ENCODE results near the gene SPARC. TPM values are rescaled to one million over a fixed set of nuclear protein-coding genes. Genes with fewer than 3 reads are reported as not detected.
"Not testable (repeated sequence)": the region's sequence is repeated elsewhere in the genome, so short reads cannot be mapped to it uniquely, and the experiment has no call there.

SPARC gene
- total RNA-seq, 1 experiment from 2014 or later, result not detected

- Mint-ChIP-seq H3K27ac (ENCODE audit: unreplicated experiment) (no peak overlapping the region), H3K27me3 (ENCODE audit: unreplicated experiment) (peaks cover 22% of the 10 kb centered on the region), H3K4me3 (ENCODE audit: low read depth, unreplicated experiment) (no peak overlapping the region), H3K4me1 (ENCODE audit: low read depth, unreplicated experiment) (peaks cover 19% of the 10 kb centered on the region), H3K9me3 (ENCODE audit: low read depth, unreplicated experiment) (no peaks in the 10 kb centered on the region), H3K36me3 (ENCODE audit: insufficient read depth, unreplicated experiment) (no peaks in the 10 kb centered on the region)
- CTCF ChIA-PET, result interaction anchor here (0.6 to 1.0 kb wide), 2 partner anchors 58 to 712 kb away, joined by 3 to 5 read pairs; no protein-coding TSS in a partner anchor
- TF ChIP-seq, protein P1, sequence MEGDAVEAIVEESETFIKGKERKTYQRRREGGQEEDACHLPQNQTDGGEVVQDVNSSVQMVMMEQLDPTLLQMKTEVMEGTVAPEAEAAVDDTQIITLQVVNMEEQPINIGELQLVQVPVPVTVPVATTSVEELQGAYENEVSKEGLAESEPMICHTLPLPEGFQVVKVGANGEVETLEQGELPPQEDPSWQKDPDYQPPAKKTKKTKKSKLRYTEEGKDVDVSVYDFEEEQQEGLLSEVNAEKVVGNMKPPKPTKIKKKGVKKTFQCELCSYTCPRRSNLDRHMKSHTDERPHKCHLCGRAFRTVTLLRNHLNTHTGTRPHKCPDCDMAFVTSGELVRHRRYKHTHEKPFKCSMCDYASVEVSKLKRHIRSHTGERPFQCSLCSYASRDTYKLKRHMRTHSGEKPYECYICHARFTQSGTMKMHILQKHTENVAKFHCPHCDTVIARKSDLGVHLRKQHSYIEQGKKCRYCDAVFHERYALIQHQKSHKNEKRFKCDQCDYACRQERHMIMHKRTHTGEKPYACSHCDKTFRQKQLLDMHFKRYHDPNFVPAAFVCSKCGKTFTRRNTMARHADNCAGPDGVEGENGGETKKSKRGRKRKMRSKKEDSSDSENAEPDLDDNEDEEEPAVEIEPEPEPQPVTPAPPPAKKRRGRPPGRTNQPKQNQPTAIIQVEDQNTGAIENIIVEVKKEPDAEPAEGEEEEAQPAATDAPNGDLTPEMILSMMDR (IDR thresholded peaks at IDR 0.05; ENCODE audit: unreplicated experiment), result no peak
- intact Hi-C loops (cut with micrococcal nuclease; ENCODE audit: unreplicated experiment), result no loop called here
- no TSS peak for BruUV-seq (replicated peaks)
- no peak for DNase-seq
These were observed 4.5 kb downstream of the SPARC start for GRCh38 chr5:151682240-151682639.

- H3K36me3 Mint-ChIP-seq (ENCODE audit: insufficient read depth, unreplicated experiment), result no peaks in the 10 kb centered on the region
- H3K4me3 Mint-ChIP-seq (ENCODE audit: low read depth, unreplicated experiment), result no peak overlapping the region
- peaks cover 13% of the 10 kb centered on the region for H3K27me3 Mint-ChIP-seq (ENCODE audit: unreplicated experiment)
- peaks cover 20% of the 10 kb centered on the region for H3K4me1 Mint-ChIP-seq (ENCODE audit: low read depth, unreplicated experiment)
- no TSS peak for BruUV-seq (replicated peaks)
- H3K9me3 Mint-ChIP-seq (ENCODE audit: low read depth, unreplicated experiment), result no peaks in the 10 kb centered on the region
- H3K27ac Mint-ChIP-seq (ENCODE audit: unreplicated experiment), result no peak overlapping the region
- intact Hi-C loops (cut with micrococcal nuclease; ENCODE audit: unreplicated experiment), result no loop called here
- TF ChIP-seq, protein P1 (IDR thresholded peaks at IDR 0.05; ENCODE audit: unreplicated experiment), result no peak
- CTCF ChIA-PET, result no interaction called here
- no peak for DNase-seq
These were observed 5.7 kb downstream of the SPARC start for GRCh38 chr5:151680944-151681427.

GRCh38 chr5:151680156-151680505, 6.6 kb downstream of the SPARC start:
- intact Hi-C loops (cut with micrococcal nuclease; ENCODE audit: unreplicated experiment); CTCF ChIA-PET; H3K27ac Mint-ChIP-seq (ENCODE audit: unreplicated experiment); H3K36me3 Mint-ChIP-seq (ENCODE audit: insufficient read depth, unreplicated experiment); BruUV-seq (replicated peaks); H3K9me3 Mint-ChIP-seq (ENCODE audit: low read depth, unreplicated experiment); DNase-seq; H3K27me3 Mint-ChIP-seq (ENCODE audit: unreplicated experiment); H3K4me3 Mint-ChIP-seq (ENCODE audit: low read depth, unreplicated experiment): not testable (repeated sequence)
- peaks cover 22% of the 10 kb centered on the region for H3K4me1 Mint-ChIP-seq (ENCODE audit: low read depth, unreplicated experiment)

- CTCF ChIA-PET, result no interaction called here
- H3K27ac Mint-ChIP-seq (ENCODE audit: unreplicated experiment), result no peak overlapping the region
- intact Hi-C loops (cut with micrococcal nuclease; ENCODE audit: unreplicated experiment), result no loop called here
These were observed 7.1 kb downstream of the SPARC start for GRCh38 chr5:151679421-151680155.

More at GRCh38 chr5:151679421-151680155, 7.1 kb downstream of the SPARC start:
- TF ChIP-seq, protein P1 (IDR thresholded peaks at IDR 0.05; ENCODE audit: unreplicated experiment), result no peak
- H3K4me1 Mint-ChIP-seq (ENCODE audit: low read depth, unreplicated experiment), result peaks cover 17% of the 10 kb centered on the region
- H3K9me3 Mint-ChIP-seq (ENCODE audit: low read depth, unreplicated experiment), result no peaks in the 10 kb centered on the region
- H3K4me3 Mint-ChIP-seq (ENCODE audit: low read depth, unreplicated experiment), result no peak overlapping the region
- H3K27me3 Mint-ChIP-seq (ENCODE audit: unreplicated experiment), result peaks cover 10% of the 10 kb centered on the region
- no peaks in the 10 kb centered on the region for H3K36me3 Mint-ChIP-seq (ENCODE audit: insufficient read depth, unreplicated experiment)
- DNase-seq, result no peak
- no TSS peak for BruUV-seq (replicated peaks)
